GM12873 (cell line): Measurements from ENCODE around the gene SLC25A21.

Experiments
- TF ChIP-seq, protein P1 (sequence below): IDR thresholded peaks from 2 replicates; pipeline ENCODE4 v1.5.1; 2012; ENCODE audit warnings: low read depth, mild to moderate bottlenecking, moderate library complexity, low read length, control low read depth; ENCODE audit not compliant: insufficient read depth; ENCODE audit errors: missing control alignments

Gene SLC25A21

DNA sequence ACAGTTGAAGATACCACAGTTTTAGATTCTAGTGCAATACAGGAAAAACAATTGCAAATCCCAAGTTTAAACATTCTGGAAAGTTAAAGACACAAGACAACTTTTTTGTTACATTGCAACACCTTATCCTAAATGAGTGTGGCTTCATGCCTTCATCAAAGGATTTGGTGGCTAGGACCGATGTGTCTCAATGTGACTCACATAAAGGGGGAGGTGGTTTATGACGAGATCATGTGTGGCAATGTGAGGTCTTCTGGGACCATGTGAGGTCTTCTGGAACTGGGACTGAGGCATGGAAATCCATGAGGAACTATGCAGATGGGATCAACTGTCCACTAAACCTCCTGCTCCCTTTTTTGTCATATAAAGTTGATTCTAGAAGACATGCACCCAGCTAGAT, 344.5 kb downstream of the SLC25A21 start:
- TF ChIP-seq, protein P1, sequence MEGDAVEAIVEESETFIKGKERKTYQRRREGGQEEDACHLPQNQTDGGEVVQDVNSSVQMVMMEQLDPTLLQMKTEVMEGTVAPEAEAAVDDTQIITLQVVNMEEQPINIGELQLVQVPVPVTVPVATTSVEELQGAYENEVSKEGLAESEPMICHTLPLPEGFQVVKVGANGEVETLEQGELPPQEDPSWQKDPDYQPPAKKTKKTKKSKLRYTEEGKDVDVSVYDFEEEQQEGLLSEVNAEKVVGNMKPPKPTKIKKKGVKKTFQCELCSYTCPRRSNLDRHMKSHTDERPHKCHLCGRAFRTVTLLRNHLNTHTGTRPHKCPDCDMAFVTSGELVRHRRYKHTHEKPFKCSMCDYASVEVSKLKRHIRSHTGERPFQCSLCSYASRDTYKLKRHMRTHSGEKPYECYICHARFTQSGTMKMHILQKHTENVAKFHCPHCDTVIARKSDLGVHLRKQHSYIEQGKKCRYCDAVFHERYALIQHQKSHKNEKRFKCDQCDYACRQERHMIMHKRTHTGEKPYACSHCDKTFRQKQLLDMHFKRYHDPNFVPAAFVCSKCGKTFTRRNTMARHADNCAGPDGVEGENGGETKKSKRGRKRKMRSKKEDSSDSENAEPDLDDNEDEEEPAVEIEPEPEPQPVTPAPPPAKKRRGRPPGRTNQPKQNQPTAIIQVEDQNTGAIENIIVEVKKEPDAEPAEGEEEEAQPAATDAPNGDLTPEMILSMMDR: no peak

DNA sequence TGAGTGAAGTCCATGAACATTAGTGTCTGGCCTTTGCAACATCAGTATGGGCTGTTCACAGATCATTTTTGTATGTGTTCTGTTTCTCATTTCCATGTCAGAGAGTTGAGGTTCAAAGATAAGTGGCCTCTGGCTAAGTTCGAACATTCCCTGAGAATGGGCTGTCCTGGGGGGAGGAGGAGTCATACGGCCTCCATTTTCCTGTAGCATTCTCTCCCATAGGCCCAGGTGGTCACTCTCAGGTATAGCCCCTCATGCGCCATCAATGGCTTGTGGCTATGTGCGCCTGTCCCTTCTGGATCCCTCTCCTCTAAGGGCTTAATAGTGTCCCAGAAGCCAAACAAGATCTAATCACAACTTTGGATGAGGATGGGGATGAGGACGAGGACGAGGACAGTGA, 345.8 kb downstream of the SLC25A21 start:
- TF ChIP-seq, protein P1: no peak

DNA sequence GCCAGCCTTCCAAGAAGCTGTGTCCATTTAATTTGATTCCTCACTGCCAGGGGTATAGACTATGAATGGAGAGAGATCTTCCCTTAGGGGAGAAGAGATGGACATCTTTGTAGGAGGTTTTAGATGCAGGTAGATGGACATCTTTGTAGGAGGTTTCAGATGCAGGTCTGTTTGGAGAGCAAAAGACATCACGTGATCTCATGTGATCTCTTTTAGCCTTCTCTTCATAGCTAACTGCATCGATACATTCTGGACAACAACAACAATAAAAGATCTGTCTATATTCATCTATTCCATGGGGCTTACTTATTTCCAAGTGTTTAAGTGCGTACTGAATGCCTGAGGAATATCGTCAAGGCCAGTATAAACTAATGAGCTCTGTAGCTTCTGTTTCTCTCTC, 347.6 kb downstream of the SLC25A21 start:
- TF ChIP-seq, protein P1: no peak

DNA sequence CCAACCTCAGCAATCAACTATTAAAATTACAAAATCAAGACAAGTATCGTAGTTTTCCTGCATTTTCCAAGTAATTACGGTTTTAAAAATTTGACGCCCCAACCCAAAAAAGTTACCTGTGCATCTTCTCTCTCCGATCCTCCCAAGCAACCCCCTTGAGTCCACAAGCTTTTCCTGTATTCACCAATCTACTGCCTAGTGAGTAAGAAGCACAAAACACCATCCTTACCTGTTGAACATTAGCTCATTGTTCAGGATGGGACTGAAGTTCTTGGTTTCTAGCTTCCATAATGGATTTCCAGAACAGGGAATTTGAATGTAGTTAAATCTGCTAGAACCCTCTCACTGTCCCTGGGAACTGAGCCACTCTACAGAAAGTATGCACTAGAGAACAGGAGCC, 348.8 kb downstream of the SLC25A21 start:
- TF ChIP-seq, protein P1: no peak

DNA sequence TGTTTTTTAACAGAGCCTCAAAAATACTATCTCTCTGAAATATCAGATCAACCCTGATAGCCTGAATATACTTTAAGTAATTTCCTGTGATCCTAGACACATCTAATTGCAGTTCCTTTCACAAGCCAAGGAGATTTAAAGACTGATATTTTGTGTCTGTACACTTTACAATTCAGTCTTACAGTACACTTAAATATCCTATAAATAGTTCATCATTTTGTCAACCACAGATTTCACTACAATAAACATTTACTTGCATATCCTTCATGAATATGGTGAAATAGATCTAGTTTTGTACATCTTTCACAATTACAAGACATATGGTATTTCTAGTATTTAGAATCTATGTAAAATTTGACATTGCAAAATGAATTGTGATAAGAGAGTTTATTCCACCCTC, 349.7 kb downstream of the SLC25A21 start:
- TF ChIP-seq, protein P1: no peak

DNA sequence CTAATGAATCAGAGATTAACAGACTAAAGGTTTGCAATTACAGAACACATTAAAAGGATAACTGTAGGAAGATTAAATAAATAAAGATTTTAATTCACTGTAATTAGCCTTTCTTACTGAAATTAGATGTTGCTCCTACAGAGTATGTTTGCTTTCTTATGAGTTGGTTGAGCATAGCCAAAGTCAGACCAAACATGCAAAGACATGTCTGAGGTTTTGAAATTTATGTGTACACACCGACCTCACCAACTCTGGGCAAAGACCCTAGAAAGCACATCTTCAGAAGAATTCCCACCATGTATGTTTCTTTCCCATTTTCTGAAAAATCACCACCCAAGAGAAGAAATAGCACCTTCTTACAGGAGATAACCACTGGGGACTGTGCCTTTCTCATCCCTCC, 351.5 kb downstream of the SLC25A21 start:
- TF ChIP-seq, protein P1: no peak

DNA sequence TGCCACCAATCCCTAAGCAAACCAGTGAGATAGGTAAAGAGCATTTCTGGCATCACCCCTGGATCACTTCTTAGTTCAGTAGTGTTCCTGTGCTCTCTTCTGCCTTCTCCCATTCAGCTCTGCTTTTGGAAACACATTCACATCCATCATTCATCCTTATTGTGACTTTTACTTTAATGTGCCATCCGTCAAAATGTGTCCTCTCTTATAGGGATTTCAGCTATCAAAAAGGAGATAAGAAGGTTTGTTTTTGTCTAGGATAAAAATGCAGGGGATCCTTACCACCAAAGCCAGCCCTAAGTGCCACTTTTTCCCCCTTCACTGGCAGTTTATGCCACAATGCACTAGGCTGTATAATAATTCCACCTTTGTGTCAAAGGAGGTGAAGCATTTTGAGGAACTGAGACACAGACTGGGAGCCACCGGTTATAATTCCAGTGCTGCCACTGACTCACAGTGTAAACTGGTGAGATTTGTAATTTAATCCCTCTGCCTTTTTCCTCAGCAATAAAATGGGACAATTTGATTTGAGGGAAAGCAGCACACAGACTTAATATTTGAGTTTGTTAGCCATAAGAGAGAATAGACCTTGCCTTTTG, 352.2 kb downstream of the SLC25A21 start:
- TF ChIP-seq, protein P1: no peak

DNA sequence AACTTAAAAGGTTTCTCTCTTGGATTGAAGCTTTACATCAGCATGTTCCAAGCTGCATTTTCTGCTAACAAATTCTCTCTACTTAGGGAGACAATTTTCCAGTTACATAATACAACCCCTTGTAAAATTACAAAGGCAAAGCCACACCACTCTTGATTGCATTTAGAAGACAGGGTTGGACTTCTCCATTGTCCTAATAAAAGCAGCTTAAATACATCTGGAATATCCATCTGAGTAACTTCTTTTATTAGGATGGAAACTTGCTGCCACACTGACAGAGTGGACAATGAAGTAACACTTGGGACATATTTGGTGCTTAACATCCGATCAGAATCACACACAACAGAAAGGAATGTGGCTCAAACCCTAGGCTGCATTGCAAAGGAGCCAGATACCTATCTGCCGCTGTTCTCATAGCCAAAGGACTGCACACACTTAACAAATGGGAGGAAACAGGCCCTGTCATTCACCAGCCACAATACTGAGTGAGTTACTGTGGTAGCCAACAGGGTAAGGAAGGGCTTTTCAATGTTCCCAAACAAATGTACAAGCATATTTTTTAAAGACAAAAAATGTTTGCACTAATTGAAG, 353.5 kb downstream of the SLC25A21 start:
- TF ChIP-seq, protein P1: no peak
